Measurements from ENCODE around the gene CMBL.

The CMBL gene

GRCh38 chr5:10353241-10354047, 45.7 kb upstream of the CMBL start, which contains the start of gene MARCHF6:
TSS of gene MARCHF6 (plus strand) at chr5:10353695. CDS start at chr5:10353899, 204 bp downstream.
- Histone ChIP-seq H3K79me2 (ENCODE audit: control insufficient read depth, low read length) (peaks cover 62% of the 10 kb centered on the region), H3K4me3 (ENCODE audit: low read length) (peak within 1 kb of the TSS; percentile 91), H3K36me3 (ENCODE audit: control insufficient read depth, low read length) (peaks cover 15% of the 10 kb centered on the region; the same call in 1 of the 2 replicates), H3K27ac (ENCODE audit: low read depth, low read length) (peak within 1 kb of the TSS; percentile 74), H3K4me1 (ENCODE audit: control insufficient read depth, low read length) (peaks cover 41% of the 10 kb centered on the region), H3K27me3 (ENCODE audit: control insufficient read depth, low read length) (no peaks in the 10 kb centered on the region), H4K20me1 (ENCODE audit: control insufficient read depth, insufficient read depth, low read depth, low read length) (peaks cover 23% of the 10 kb centered on the region; the same call in 1 of the 2 replicates), H3F3A (ENCODE audit: control insufficient read depth, insufficient read depth) (0 out of 2 replicates have a peak, but pooled peaks cover 4% of the 10 kb centered on the region), H3K4me2 (ENCODE audit: low read length) (peak within 1 kb of the TSS; percentile 96), H3K9me2 (replicated peaks; ENCODE audit: control insufficient read depth, low read length) (no peaks in the 10 kb centered on the region), H3K9me3 (ENCODE audit: control insufficient read depth, insufficient read depth, low read length) (no peaks in the 10 kb centered on the region)
- TF ChIP-seq EZH2phosphoT487 (IDR thresholded peaks at IDR 0.05; ENCODE audit: borderline replicate concordance, low read length) (no peak), CTCF (IDR thresholded peaks at IDR 0.05; ENCODE audit: low read depth, low read length, poor library complexity, severe bottlenecking) (no peak)

GRCh38 chr5:10352430-10353240, 44.9 kb upstream of the CMBL start:
- Histone ChIP-seq H3K9me3 (ENCODE audit: control insufficient read depth, insufficient read depth, low read length) (no peaks in the 10 kb centered on the region), H3K4me1 (ENCODE audit: control insufficient read depth, low read length) (peaks cover 35% of the 10 kb centered on the region), H3F3A (ENCODE audit: control insufficient read depth, insufficient read depth) (peaks cover 8% of the 10 kb centered on the region; the same call in 1 of the 2 replicates), H3K4me2 (ENCODE audit: low read length) (peak overlapping the region; percentile 96), H3K36me3 (ENCODE audit: control insufficient read depth, low read length) (peaks cover 15% of the 10 kb centered on the region; the same call in 1 of the 2 replicates), H3K4me3 (ENCODE audit: low read length) (peak overlapping the region; percentile 91), H3K79me2 (ENCODE audit: control insufficient read depth, low read length) (peaks cover 54% of the 10 kb centered on the region), H3K9me2 (replicated peaks; ENCODE audit: control insufficient read depth, low read length) (no peaks in the 10 kb centered on the region), H4K20me1 (ENCODE audit: control insufficient read depth, insufficient read depth, low read depth, low read length) (peaks cover 17% of the 10 kb centered on the region; the same call in 1 of the 2 replicates), H3K27me3 (ENCODE audit: control insufficient read depth, low read length) (no peaks in the 10 kb centered on the region), H3K27ac (ENCODE audit: low read depth, low read length) (peak overlapping the region; percentile 74)
- TF ChIP-seq CTCF (IDR thresholded peaks at IDR 0.05; ENCODE audit: low read depth, low read length, poor library complexity, severe bottlenecking) = no peak
- TF ChIP-seq EZH2phosphoT487 (IDR thresholded peaks at IDR 0.05; ENCODE audit: borderline replicate concordance, low read length) = no peak

DNA sequence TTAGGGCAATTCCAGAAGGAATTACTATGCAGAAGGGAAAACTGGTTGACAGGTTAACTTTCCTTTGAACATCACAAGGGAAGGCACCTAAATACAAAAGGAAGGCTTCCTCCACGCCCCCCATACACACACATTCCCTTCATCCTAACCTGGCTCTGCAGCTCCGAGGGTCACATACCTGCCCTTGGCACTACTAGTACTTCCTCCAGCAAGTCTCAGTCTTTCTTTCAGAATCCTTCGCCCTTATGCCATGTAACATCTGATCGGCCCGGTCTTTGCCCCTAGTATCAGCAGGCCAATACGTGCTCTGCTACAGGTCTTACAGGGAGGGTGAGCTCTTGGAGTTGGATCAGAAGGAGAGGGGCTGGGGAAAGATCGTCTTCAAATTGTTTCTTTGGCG, 44.2 kb upstream of the CMBL start:
- Histone ChIP-seq H4K20me1 (ENCODE audit: control insufficient read depth, insufficient read depth, low read depth, low read length) (peaks cover 11% of the 10 kb centered on the region; the same call in 1 of the 2 replicates), H3K79me2 (ENCODE audit: control insufficient read depth, low read length) (peaks cover 47% of the 10 kb centered on the region), H3K4me2 (ENCODE audit: low read length) (peak overlapping the region; percentile 96), H3K4me3 (ENCODE audit: low read length) (peak overlapping the region; percentile 91; the same call in 1 of the 2 replicates), H3K4me1 (ENCODE audit: control insufficient read depth, low read length) (peaks cover 28% of the 10 kb centered on the region), H3K9me3 (ENCODE audit: control insufficient read depth, insufficient read depth, low read length) (no peaks in the 10 kb centered on the region), H3K36me3 (ENCODE audit: control insufficient read depth, low read length) (peaks cover 15% of the 10 kb centered on the region; the same call in 1 of the 2 replicates), H3K9me2 (replicated peaks; ENCODE audit: control insufficient read depth, low read length) (no peaks in the 10 kb centered on the region), H3K27me3 (ENCODE audit: control insufficient read depth, low read length) (no peaks in the 10 kb centered on the region), H3K27ac (ENCODE audit: low read depth, low read length) (no peak overlapping the region), H3F3A (ENCODE audit: control insufficient read depth, insufficient read depth) (peaks cover 8% of the 10 kb centered on the region; the same call in 1 of the 2 replicates)
- TF ChIP-seq CTCF (IDR thresholded peaks at IDR 0.05; ENCODE audit: low read depth, low read length, poor library complexity, severe bottlenecking) (no peak), EZH2phosphoT487 (IDR thresholded peaks at IDR 0.05; ENCODE audit: borderline replicate concordance, low read length) (no peak)

Data from DOHH2 (cell line).